ENCODE results near the gene IFNA16.
"Not testable (repeated sequence)": the region's sequence is repeated elsewhere in the genome, so short reads cannot be mapped to it uniquely, and the experiment has no call there.

IFNA16 gene

DNA sequence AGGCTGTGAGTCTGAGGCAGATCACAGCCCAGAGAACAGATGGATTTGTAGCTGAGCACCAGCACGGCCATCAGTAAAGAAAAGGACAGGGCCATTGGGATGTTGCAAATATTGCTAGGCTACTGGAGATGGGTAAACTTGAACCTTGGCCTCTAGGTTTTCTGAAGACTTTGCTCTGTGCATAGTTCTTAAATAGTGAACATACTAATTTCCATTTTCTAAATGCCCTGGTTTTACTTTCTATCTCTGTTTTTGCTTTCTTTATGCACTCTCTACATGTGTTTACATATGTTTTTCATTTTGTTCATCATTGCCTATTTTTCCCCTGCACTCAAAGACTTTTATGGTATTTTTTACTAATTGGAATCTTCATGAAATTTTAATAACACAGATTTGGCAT lies at the start of gene IFNA16:
Gene IFNA16, minus strand, starts transcription at position 101 of the 400 bp plus-strand sequence. Its CDS starts 6 bp downstream, at position 95.
- not testable (repeated sequence) for DNase-seq

DNA sequence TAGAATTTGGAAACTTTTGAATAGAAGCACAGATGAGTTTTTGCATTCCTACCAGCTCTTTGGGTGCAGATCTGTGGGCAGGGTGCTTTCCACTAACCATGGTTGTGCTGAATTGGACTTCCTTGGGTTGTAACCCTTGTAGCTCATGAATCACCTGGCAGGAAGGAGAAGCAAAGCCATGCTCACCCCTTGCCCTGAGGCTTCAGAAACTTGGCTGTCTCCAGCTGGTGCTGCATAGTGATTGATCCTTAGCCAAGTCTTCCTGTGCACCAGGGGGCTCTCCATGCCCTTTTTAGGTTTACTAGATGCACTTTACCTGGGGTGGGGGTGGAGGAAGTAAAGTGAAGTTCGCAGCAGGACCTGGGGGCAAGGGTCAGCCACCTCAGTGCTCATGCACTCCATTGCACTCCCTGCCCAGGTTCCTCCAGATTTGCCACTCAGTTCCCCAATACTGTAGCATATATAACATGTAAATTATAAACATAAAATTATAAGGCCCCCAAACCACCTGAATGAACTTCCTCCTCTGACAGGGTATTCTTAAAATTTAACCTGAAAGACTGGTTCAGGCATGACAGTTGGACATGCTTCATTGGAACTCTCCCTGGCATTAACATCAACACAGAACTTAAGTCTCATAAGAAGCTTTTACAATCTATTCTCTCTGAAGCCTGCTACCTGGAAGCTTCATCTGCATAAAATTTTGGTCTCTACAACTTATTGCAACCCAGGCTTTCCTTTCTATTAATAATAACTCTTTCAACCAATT lies 48.5 kb upstream of the IFNA16 start:
- no peak for DNase-seq

GRCh38 chr9:21255538-21256212 lies 38.6 kb upstream of the IFNA16 start:
- DNase-seq, result no peak

DNA sequence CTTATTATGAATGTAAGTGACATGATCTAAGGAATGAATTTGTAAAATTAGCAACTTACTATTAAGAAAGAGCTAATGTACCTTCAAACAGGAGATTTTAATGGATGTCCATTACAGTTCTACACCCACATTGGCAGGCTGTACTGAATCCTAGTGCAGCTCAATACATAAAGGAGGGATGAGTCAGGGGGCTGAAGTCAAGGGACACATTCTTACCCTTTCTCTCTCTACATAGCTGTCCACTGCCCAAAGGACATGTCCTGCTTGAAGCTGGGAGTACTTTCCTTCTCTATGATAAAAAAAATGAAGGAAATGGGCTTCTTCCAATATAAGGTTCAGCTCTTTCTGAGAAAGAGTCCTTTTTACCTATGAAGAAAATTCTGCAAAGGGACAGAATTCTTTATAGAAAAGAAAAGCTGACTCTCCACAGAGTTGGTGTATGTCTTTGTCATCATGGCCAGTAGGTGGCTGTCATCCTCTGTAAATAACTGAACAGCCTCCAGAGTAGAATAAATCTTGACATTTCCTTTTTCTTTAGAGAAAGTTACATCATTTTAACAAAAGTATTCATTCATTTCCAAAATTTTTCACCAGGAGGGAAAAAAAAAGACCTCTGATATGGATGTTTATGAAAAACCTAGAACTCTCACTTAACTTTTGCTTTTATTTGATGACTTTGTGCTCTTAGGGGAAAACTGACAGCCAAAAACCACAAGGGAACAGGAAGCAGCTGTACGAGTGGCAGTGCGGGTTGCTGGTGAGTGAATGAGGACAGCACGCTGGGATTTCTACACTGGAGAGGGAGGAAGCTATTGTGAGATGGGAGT lies 35.8 kb upstream of the IFNA16 start:
- DNase-seq, result peak; percentile 51 to 75

- no peak for DNase-seq
Observed at GRCh38 chr9:21251638-21252037, 34.5 kb upstream of the IFNA16 start.

- DNase-seq, result no peak
Observed at GRCh38 chr9:21251190-21251589, 34.1 kb upstream of the IFNA16 start.

DNA sequence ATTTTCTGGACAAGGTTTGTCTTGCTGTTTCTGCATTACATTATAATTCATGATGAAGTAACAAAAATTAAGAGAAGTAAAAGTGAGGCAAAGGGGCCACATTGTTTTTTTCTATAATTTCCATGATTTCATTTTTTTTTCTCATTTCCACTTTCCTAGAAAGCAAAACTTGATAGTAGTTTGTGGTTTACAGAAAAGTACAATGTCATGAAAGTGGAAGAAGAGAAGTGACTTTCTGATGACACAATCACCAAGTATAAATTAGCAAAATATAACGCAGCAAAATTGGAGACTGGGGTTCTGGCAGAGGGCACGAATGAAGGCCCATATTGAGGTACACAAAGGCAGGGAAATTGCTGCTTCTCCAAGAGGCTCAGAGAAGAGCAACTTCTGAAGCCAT lies 27.7 kb upstream of the IFNA16 start:
- no peak for DNase-seq

DNA sequence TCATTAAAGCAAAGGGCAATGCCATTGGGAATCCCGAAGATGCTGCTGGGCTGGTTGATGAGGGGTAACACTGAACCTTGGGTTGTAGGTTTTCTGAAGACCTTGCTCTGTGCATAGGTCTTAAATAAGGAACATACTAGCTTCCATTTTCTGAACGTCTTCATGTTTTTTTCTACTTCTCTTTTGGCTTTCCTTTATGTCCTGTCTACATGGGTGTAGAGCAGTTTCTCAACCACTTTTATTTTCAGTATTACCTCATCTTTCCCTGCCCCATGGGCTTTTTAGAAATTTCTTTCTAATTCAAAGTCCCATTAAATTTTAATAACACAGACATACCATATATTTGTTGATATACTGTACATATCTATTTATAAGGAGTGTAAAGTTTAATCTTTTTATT lies 22.8 kb upstream of the IFNA16 start, which contains the start of gene IFNA14:
Gene IFNA14, minus strand, starts transcription at position 95 of the 400 bp plus-strand sequence. Its CDS starts 70 bp downstream, at position 25.
- DNase-seq, result no peak

GRCh38 chr9:21236360-21236714 lies 19.2 kb upstream of the IFNA16 start:
- DNase-seq, result not testable (repeated sequence)

- peak; percentile 64 to 71 for DNase-seq
Observed at GRCh38 chr9:21235468-21236359, 18.6 kb upstream of the IFNA16 start.

GRCh38 chr9:21234153-21234687 lies 17.1 kb upstream of the IFNA16 start:
- no peak for DNase-seq

DNA sequence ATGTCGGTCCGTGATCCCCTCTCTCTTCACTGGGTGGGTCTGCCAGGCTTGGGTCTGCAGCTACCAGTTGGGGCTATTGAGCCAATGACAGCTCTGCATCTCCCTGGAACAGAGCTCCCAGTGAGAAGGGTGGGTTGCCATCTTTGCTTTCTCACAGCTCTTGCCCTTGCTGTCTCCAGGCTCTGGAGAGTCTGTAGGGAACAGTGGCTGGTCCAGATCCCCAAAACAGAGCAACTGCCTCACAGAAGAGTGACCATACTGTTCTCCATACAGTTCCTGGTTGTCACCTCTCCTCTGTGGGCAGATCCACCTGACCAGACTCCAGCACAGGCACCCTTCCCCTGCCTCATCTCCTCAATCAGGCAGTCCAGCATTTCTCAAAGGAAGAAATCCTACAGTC lies 16.1 kb upstream of the IFNA16 start:
- no peak for DNase-seq

GRCh38 chr9:21228122-21228521 lies 11.0 kb upstream of the IFNA16 start, which contains the start of gene IFNA17:
Gene IFNA17, minus strand, starts transcription at chr9:21228222. Its CDS starts 49 bp downstream, at chr9:21228173.
- DNase-seq, result no peak

DNA sequence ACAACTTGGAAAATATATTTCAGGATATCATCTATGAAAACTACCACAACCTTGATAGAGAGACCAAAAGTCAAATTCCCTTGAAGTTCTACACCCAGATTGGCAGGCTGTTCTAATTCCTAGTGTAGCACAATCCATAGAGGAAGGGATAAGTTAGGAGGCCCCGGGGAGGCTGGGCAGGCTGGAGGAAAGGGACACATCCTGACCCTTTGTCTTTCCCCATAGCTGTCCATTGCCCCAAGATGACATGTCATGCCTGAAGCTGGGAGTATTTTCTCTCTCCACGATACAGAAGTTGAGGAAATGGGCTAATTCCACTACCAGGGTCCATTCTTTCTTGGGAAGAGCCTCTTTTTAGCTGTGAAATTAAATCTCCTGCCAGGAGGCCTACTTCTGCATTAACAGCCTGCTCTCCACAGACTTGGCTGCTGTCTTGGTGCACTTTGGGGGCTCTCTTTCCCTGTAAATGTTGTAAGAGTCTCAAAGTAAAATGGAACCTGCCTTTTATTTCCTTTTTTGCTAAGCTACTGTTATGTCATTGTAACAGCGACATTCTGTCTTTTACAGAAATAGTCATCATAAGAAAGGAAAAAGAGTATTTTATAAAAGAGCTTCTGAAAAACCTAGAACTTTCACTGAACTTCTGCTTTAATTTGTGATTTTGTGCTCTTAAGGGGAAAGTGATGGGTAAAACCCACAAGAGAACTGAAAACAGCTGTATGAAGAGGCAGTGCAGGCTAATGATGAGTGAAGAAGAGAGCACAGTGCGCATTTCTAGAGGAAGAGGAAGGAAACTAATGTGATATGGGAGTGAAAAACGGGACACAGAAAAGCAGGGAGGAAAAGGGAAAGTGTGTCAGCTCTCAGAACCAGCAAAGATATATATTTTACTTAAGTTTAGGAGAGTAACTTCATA lies 3.4 kb downstream of the IFNA16 start:
- DNase-seq, result peak in 1 of 2 experiments; percentile 12

DNA sequence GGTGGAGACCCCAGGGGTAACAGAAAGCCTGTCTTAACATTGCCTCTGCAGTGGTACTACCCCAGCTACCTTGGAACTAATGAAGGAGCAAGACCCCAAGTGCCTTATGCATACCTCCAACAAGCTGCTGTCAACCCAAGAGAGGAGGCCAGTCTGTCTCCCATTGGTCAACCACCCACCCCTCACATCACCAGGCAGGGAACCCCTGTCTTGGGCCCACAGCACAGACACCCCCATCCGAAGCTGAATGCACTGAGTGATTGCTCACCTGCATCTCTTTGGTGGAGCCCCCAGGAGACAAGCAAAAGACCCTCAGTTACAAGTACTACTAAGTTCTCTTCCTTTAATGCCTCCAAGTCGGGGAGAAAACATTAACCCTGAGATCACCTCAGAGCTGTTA lies 5.0 kb downstream of the IFNA16 start:
- DNase-seq, result not testable (repeated sequence)

- DNase-seq, result not testable (repeated sequence)
Observed at GRCh38 chr9:21210782-21211181, 6.3 kb downstream of the IFNA16 start.

- no peak for DNase-seq
Observed at GRCh38 chr9:21210311-21210710, 6.8 kb downstream of the IFNA16 start.

- DNase-seq, result not testable (repeated sequence)
Observed at GRCh38 chr9:21207043-21207442, 10.1 kb downstream of the IFNA16 start, which contains the start of gene IFNA10. Gene IFNA10, minus strand, starts transcription at chr9:21207143. Its CDS starts 46 bp downstream, at chr9:21207097.

GRCh38 chr9:21205204-21205603 lies 11.9 kb downstream of the IFNA16 start:
- DNase-seq, result no peak

DNA sequence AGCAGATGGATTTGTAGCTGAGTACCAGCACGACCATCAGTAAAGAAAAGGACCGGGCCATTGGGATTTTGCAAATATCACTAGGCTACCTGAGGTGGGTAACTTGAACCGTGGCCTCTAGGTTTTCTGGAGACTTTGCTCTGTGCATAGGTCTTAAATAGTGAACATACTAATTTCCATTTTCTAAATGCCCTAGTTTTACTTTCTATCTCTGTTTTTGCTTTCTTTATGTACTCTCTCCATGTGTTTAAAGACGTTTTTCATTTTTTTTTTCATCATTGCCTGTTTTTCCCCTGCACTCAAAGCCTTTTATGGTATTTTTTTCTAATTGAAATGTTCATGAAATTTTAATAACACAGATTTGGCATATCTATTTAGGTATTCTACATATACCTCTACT lies 15.0 kb downstream of the IFNA16 start, which contains the start of gene IFNA7:
Gene IFNA7, minus strand, starts transcription at position 101 of the 400 bp plus-strand sequence. Its CDS starts 40 bp downstream, at position 61.
- not testable (repeated sequence) for DNase-seq

Data from NCI-H2081 (cell line).